ENCODE data around the gene MT1H.
A peak's percentile ranks its signal among the peaks of the same experiment; 100 is the strongest.

MT1H gene

DNA sequence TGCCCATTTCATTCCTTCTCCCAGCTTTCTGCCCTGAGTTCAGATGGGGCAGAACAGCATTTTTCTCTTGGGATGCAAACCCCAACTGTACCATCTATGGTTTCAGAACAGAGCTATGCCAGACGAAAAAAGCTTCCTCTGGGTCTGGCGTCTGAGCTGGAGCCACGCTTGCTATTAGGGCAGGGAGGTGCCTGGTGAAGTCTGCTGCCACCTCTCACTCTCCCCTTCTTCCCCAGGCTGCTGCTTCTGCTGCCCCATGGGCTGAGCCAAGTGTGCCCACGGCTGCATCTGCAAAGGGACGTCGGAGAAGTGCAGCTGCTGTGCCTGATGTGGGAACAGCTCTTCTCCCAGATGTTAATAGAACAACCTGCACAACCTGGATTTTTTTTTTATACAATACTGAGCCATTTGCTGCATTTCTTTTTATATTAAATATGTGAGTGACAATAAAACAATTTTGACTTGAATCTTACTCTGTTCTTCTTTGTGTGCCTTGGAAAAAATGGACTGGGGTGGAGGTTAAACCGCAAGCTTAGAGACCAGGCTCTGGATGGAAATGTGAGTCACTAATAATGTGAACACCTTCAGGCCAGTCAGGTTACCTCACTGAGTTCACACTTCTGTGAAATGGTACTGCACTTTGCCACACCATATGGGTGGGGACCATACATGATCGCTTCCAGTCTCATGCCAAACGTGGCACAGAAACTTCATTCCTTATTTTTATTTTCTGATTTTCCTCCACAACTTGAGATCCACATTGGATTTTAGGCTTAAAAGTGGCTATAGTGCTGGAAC, 32.8 kb upstream of the MT1H start:
- no peak for DNase-seq (ENCODE audit: low spot score)

DNA sequence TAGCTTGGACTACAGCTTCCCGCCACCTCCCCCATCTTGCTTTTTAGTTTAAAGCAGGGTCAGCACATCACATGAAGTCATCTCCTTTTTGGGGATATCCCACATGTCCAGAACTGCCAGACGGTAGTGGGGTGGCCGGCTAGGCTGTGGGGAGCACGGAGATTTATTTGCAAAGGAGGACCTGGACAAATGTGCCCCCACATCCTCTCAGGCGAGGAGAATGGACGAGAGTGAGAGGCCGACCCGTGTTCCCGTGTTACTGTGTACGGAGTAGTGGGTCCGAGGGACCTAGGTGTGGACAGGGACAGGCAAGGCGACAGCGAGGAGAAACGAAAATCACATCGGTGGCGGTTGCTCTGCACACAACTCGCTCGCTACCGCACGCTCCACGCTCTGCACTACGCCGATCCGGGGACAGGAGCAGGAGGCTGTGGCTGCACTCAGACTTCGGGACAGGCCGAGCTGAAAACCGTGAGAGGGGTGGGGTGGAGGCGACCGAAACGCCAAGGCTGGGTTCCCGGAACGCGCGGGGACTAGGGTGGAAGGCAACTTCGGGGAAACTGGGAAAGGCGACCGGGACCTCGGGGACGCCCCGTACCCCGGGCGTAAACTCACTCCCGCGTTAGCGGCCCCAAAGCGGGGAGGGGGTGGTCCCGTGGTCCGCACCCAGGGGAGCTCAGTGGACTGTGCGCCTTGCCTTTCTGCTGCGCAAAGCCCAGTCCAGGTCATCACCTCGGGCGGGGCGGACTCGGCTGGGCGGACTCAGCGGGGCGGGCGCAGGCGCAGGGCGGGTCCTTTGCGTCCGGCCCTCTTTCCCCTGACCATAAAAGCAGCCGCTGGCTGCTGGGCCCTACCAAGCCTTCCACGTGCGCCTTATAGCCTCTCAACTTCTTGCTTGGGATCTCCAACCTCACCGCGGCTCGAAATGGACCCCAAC, 31.5 kb upstream of the MT1H start, which contains the start of gene MT1A:
MT1A (plus strand) TSS at position 853 of the 937 bp plus-strand sequence; CDS start at position 926, 73 bp downstream.
- DNase-seq (ENCODE audit: low spot score): peak; percentile 92

DNA sequence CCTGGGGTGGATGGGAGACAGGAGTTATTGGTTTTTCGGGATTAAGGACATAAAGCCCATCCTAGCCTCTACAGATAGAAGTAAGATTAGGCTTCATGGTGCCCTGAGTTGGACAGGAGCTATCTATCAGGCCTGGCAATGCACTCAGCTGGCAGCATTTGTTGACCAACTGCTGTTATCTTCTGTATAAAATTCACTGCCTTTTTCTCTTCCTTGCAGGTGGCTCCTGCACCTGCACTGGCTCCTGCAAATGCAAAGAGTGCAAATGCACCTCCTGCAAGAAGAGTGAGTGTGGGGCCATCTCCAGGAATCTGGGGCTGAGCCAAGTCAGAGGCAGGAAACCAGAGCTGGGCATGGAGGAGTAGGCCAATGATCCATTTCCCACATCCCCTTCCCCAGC, 30.6 kb upstream of the MT1H start:
- no peak for DNase-seq (ENCODE audit: low spot score)

DNA sequence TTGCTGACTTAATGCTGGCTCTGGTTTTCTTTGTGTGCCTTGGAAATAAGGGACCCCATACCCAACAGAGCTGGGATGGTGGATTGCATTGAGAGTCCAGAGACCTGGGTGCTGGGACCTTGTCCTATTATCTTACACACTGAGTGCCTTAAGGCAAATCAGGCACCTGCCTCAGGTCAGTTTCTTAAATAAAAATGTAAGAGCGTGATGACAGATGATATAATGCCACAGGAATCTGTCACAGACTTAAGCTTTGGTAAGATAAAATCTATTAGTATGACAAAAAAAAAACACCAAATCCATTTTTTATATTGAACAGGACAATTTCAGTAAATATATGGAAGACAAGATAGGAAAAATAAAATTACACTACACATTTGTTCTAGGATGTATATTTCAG, 29.5 kb upstream of the MT1H start:
- no peak for DNase-seq (ENCODE audit: low spot score)

DNA sequence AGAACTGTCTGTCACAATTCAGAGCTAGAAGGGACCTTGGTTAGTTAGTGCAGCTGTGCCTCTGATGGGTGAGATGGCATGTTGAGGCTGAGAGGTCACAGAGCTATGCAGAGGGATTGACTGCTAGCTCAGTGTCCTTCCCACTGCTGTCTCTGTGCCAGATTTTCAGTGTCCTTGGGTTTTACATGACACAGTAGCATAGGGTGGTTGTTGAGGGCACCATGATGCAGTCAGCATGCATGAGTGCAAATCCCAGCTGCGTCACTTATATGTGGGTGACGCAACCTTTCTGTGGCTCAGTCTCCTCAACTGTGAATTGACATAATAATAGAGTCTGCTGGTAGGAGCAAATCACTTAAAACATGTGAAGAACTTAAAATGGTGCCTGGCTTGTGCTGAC, 28.4 kb upstream of the MT1H start:
- no peak for DNase-seq (ENCODE audit: low spot score)

DNA sequence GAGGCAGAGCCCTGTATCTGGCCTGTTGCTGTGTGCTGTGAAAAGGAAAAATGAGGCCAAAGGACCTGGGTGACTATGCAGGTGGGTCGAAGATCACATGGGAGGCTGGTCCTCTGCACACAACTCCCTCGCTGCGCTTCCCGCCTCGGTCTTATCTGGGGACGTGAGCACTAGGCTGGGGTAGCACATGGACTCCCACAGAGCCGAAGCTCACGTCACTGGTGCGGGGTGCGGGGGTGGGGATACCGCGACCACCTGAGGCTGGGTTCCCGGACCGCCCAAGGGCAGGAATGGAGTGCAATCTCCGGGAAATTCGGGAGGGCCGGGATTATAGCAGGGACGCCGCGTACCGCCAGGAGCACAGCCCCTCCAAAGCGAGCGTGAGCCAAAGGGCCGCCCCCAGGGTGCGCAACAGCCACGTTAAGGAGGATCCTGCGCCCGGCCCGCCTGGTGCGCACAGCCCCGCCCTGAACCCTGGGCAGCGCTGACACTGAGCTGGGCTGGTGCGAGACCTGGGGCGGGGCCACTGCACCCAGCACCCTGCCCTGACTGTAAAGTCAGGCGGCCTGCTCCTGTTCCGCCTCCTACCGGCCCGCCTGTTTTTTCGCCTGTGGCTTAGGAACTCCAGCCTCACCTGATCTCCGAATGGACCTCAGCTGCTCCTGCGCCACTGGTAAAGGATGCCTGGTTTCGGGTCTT, 26.4 kb upstream of the MT1H start:
- peak; percentile 69 for DNase-seq (ENCODE audit: low spot score)

DNA sequence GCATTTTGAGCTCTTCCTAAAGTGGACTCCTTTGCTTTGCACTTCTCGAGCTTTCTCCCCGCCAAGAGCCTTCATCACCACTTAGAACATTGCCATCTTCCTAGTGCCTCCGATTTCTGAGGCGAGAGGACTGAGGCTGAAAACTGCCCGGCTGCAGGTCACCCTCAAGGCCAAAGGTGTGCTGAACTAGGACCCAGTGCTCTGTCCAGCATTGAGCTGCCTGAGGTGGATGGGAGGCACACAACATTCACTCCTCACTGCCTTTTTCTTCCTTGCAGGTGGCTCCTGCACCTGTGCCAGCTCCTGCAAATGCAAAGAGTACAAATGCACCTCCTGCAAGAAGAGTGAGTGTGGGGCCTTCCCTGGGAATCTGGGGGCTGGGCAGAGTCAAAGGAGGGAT, 25.8 kb upstream of the MT1H start:
- DNase-seq (ENCODE audit: low spot score): no peak

DNA sequence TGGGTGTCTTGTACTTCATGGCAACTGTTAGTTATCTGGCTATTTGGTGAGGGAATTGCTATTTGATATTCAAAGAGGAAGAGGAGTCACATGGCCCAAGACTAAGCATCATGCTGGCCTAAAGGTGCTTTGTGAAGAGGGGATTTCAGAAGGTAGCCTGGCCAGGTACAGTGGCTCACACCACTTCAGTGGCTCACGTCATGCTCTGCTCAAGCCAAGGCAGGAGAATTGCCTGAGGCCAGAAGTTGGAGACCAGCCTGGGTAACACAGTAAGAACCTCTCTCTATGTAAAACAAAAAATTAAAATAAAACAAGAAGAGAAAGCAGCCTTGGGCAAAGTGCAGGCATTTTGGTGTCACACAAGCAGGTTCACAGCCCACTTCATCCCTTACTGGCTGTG, 24.3 kb upstream of the MT1H start:
- no peak for DNase-seq (ENCODE audit: low spot score)

DNA sequence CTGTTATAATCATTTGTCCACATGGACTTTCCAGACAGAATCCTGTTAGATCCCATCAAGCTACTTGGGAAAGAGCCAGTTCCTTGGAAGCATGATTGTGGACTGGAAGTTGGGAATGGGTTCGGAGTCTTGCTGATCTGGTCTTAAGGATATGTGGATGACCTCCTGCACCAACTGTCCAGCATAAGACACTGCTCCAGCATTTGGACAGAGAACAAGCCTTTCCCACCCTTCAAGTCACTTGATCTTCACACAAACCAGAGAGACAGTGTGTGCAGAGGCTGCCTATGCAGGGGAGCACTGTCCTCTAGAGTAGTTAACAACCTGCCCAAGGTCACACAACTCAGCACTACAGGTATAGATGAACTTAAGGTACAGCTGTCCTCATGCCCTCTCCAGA, 23.8 kb upstream of the MT1H start:
- DNase-seq (ENCODE audit: low spot score): no peak

DNA sequence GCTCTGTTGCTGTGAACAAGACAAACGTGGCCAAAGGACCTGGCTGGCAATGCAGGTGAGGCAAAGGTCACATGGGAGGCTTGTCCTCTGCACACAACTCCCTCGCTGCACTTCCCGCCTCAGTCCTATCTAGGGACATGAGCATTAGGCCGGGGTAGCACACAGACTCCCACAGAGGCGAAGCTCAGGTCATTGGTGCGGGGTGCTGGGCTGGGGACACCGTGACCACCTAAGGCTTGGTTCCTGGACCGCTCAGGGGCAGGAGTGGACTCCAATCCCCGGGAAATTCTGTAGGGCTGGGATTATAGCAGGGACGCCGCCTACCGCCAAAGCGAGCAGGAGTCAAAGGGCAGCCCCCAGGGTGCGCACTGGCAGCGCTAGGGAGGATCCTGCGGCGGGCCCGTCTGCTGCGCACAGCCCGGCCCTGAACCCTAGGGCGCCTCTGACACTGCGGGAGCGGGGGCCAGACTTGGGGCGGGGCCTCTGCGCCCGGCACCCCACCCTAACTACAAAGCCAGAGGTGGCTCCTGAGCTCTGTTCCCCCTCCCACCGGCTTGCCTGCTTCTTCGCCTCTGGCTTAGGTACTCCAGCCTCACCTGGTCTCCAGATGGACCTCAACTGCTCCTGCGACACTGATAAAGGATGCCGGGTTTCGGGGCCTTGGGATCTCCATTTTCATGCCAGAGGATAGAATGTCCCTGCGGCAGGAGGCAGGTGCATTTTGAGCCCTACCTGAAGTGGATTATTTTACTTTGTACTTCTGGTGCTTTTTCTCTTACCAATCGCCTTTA, 21.8 kb upstream of the MT1H start:
- DNase-seq (ENCODE audit: low spot score): no peak

DNA sequence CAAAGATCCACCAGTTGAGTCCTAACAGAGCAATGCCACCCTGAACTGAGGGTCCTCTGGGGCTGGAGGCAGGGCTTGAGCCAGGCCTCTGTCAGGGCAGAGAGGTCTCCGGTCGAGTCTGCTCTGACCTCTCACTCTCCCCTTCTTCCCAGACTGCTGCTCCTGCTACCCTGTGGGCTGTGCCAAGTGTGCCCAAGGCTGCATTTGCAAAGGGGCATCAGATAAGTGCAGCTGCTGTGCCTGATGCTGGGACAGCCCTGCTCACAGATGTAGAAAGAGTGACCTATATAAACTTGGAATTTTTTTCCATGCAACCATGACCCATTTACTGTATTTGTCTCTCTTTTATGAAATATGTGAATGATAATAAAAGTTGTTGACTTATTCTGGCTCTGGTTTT, 20.3 kb upstream of the MT1H start:
- DNase-seq (ENCODE audit: low spot score): no peak

DNA sequence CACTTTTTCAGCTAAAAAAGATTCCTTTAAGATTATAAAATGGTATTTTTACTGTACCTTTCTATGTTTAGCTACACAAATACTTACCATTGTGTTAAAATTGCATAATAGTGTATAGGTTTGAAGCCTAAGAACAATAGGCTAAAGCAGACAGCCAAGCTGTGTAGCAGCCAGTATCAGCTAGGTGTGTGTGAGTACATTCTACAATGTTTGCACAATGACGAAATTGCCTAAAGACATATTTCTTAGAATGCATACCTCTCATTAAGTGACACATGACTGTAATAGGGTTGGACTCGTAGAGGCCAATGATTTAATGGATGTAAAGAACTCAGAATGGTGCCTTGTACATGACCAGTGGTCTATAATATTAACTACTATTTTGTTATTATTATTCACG, 19.8 kb upstream of the MT1H start:
- no peak for DNase-seq (ENCODE audit: low spot score)

DNA sequence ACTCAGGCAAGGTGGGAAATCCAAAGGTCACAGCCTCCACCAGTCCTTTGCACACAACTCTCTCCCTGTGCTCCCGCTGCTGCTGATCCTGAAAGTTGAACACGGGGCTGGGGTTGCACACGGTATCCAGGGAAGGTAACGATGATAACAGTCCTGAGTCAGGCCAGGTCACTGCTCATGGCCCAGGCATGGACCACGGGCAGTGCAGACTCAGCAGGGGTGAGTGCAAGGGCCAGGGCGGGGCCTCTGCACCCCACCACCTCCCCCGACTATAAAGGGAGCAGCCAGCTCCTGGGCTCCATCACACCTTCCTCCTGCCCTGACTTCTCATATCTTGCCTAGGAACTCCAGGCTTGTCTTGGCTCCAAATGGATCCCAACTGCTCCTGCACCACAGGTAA, 18.0 kb upstream of the MT1H start, which contains the start of gene MT1B:
MT1B (plus strand) TSS at position 301 of the 400 bp plus-strand sequence; CDS start at position 369, 68 bp downstream.
- no peak for DNase-seq (ENCODE audit: low spot score)

DNA sequence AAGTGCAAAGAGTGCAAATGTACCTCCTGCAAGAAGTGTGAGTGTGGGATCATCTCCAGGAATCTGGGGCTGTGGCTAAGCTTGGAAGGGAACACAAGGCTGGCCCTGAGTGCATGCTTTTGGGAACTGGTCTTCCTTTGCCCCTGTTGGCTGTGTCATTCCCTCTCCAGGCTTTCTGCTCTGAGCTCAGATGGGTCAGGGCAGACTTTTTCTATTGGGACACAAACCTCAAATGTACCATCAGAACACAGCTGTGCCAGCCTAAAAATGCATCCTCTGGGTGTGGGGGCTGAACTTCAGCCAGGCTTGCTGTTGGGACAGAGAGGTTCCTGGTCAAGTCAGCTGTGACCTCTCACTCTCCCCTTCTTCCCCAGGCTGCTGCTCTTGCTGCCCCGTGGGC, 17.0 kb upstream of the MT1H start:
- no peak for DNase-seq (ENCODE audit: low spot score)

DNA sequence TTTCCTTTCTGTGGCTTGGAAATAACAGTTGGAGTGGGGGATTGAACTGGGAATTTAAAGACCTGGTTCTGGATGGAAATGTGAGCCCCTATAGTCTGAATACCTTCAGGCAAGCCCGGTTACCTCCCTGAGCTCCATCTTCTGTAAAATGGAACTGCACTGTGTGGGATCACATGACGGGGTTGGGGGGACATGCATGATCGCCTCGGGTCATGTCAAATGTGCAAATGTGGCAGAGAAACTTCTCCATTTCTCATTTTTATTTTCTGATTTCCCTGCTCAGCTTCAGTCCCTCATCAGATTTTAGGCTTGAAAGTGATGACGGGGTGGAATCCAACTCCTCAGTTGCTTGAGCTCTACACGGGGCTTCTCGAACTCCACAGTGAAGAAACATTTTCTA, 16.4 kb upstream of the MT1H start:
- DNase-seq (ENCODE audit: low spot score): no peak

DNA sequence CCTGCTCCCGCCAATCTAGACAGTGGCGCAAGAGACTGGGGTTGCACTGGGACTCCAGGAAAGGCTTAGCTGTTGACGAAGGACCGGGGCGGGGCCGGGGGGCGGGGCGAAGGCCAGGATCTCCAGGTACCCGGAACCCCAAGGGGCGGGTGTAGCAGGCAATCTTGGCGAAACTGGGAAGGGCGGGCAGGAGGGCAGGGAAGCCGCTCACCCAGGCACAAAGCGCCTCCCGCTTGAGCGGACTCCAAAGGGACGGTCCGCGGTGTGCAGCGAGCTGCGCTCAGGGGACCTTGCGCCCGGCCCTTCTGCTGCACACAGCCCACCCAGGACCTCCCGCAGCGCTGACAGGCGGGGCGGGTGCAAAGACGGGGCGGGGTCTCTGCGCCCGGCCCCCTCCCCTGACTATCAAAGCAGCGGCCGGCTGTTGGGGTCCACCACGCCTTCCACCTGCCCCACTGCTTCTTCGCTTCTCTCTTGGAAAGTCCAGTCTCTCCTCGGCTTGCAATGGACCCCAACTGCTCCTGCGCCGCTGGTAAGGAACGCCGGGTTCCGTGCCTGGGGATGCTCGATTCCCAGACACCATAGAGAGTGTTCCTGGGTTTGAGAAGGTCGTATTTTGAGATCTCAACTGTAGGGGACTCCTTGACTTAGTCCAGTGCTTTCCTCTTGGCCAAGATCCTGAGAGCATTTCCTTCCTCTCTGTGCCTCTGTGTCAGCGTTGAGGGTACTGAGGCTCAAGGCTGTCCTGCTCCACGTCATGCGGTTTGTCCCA, 11.9 kb upstream of the MT1H start, which contains the start of gene MT1F:
MT1F (plus strand) TSS at position 405 of the 772 bp plus-strand sequence; CDS start at position 505, 100 bp downstream.
- peak; percentile 47 for DNase-seq (ENCODE audit: low spot score)

DNA sequence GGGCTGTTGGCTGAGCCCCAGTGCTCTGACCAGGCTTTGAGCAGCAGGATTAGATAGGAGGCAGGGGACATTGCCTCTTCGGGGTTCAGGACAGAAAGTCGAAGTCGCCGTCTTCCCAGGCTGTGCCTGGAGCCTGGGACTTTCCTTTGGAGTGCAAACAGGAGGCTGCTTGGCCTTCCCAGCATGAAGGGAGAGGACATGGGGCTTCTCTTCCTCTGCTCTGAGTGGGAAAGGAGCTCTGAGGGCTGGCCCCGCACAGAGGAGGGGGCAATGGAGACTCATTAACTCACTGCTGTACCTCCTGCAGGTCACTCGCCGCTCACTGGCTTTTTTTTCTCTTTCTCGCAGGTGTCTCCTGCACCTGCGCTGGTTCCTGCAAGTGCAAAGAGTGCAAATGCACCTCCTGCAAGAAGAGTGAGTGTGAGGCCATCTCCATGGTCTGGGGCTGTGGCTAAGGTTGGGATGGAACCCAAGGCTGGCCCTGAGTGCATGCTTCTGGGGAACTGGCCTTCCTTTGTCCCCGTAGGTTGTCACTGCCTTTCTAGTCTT, 11.2 kb upstream of the MT1H start:
- no peak for DNase-seq (ENCODE audit: low spot score)

DNA sequence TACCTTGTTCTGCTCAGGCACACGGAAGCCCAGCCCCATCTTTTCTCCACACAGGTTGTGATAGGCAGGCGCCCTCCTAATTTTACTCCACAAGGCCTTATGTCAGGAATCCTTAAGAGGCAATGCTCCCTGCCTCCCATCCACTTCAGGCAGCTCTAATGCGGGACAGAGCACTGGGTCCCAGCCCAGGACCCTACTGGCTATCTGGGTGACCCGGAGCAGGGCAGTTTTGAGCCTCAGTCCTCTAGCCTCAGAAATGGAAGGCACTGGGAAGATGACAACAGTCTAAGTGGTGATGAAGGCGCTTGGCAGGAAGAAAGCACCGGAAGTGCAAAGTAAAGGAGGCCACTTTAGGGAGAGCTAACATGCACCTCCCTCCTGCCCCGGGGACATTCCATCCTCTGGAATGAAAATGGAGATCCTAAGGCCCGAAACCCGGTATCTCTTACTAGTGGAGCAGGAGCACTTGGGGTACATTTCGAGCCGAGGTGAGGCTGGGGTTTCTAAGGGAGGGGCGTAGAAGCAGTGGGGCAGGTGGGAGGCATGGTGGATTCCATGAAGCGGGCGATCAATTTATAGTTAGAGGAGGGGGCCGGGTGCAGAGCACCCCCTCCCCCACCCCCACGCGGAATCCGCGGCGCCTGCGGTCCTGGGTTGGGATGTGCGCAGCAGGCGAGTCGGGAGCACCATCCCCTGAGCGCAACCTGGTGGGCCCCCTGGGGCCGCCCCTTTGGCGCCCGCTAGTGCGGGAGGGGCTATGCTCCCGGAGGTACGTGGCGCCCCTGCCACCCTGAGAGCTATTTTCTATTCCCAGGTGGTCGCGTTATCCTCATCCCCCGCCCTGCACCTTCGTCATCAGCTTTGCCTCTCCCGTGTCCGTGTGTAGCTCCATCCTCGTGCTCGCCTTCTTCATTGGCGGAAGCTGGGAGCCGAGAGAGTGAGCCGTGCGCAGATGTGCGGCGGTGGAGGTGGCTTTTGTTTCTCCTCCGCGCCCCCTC, 7.0 kb upstream of the MT1H start:
- no peak for DNase-seq (ENCODE audit: low spot score)

DNA sequence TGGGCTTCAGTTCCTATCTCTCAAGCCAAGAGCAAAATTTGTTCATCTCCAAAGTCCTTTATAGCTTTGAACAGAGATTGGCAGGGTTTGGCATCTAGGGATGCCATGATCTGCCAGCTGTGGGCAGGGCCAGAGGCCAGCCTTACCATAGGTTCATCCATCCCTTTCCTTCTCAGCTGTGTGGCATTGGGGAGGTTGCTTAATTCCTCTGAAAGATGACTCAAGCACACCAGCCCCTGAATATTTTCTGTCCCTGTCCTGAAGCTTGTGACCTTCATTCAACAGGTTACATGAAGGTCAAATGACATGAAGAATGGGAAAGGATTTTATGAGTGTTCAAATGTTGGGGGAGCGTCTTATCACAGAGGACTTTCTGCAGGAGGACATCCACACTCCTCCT, 5.1 kb upstream of the MT1H start:
- no peak for DNase-seq (ENCODE audit: low spot score)
